Measurements from ENCODE around the gene SH3BGR. TPM values are rescaled to one million over a fixed set of nuclear protein-coding genes. Genes with fewer than 3 reads are reported as not detected.

SH3BGR gene
- total and polyA plus RNA-seq, 2 of the 8 experiments (the other 6 are each of a cell fraction or from before 2014, with no cell fraction given), result 2.1 to 5.9 TPM

- TF ChIP-seq SRF (IDR thresholded peaks at IDR 0.05; ENCODE audit: low read depth, low read length) (no peak), MAFK (IDR thresholded peaks at IDR 0.05; ENCODE audit: low read depth, low read length) (no peak), POLR2A (IDR thresholded peaks at IDR 0.05; ENCODE audit: control extremely low read depth in 1 of 2, low read depth in 2 of 2, low read length in 2 of 2) (no peak), ATF2 (IDR thresholded peaks at IDR 0.05; ENCODE audit: low read length) (no peak), JUN (IDR thresholded peaks at IDR 0.05; ENCODE audit: low read depth, low read length) (no peak), SIN3A (conservative IDR thresholded peaks at IDR 0.05 in 1 of 2, IDR thresholded peaks at IDR 0.05 in 1 of 2; ENCODE audit: low read depth in 1 of 2, low read length in 2 of 2) (no peak)
These were observed 101.1 kb downstream of the SH3BGR start (continued) for GRCh38 chr21:39552856-39553255.
